Measurements from ENCODE around the gene HEMK1. TPM values are rescaled to one million over a fixed set of nuclear protein-coding genes. Genes with fewer than 3 reads are reported as not detected.

Gene HEMK1
- total RNA-seq, 1 donor from 2014 or later = 10.9 TPM

DNA sequence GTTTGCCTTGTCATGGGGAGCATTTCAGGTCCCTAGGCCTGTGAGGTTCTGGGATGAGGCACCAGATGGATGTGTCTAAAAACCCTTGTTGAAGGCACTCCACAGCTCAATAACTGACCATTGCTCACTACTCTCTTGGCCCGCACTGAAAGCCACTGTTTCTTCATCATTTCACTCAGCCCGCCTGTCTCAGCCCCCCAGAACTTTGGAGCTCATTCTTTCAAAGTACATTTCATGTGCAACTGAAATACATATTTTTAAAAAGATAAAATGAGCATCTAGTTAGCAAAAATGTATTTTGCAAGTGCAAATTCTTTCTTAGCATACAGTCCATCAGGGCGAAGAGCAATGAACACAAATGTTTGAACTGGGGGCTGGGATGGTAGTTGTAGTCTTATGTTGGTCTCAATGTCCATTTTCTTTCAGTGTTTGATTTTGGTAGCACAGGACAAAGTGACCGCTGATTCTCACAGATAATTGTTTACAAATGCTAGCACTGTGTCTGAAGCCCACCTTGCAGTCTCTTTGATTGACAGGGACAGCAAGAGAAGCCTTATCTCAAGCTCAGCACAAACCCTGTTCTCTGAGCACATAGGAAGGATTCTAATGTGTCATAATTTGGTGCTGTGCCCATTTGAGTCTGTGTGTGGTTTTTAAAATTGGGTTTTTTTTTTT is 19.6 kb downstream of the HEMK1 start:
- peaks cover 7% of the 10 kb centered on the region for H3K4me1 Mint-ChIP-seq (ENCODE audit: unreplicated experiment)
- peaks cover 7% of the 10 kb centered on the region for H3K36me3 Mint-ChIP-seq (ENCODE audit: low read depth, unreplicated experiment)
- H3K4me3 Mint-ChIP-seq (ENCODE audit: unreplicated experiment) = no peak overlapping the region
- TF ChIP-seq, protein P1, sequence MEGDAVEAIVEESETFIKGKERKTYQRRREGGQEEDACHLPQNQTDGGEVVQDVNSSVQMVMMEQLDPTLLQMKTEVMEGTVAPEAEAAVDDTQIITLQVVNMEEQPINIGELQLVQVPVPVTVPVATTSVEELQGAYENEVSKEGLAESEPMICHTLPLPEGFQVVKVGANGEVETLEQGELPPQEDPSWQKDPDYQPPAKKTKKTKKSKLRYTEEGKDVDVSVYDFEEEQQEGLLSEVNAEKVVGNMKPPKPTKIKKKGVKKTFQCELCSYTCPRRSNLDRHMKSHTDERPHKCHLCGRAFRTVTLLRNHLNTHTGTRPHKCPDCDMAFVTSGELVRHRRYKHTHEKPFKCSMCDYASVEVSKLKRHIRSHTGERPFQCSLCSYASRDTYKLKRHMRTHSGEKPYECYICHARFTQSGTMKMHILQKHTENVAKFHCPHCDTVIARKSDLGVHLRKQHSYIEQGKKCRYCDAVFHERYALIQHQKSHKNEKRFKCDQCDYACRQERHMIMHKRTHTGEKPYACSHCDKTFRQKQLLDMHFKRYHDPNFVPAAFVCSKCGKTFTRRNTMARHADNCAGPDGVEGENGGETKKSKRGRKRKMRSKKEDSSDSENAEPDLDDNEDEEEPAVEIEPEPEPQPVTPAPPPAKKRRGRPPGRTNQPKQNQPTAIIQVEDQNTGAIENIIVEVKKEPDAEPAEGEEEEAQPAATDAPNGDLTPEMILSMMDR (IDR thresholded peaks at IDR 0.05; ENCODE audit: unreplicated experiment) = no peak
- no peak overlapping the region for H3K27ac Mint-ChIP-seq (ENCODE audit: unreplicated experiment)
- H3K27me3 Mint-ChIP-seq (ENCODE audit: unreplicated experiment) = peaks cover 2% of the 10 kb centered on the region
- H3K9me3 Mint-ChIP-seq (ENCODE audit: unreplicated experiment) = no peaks in the 10 kb centered on the region
- no peak for DNase-seq (ENCODE audit: low spot score)

DNA sequence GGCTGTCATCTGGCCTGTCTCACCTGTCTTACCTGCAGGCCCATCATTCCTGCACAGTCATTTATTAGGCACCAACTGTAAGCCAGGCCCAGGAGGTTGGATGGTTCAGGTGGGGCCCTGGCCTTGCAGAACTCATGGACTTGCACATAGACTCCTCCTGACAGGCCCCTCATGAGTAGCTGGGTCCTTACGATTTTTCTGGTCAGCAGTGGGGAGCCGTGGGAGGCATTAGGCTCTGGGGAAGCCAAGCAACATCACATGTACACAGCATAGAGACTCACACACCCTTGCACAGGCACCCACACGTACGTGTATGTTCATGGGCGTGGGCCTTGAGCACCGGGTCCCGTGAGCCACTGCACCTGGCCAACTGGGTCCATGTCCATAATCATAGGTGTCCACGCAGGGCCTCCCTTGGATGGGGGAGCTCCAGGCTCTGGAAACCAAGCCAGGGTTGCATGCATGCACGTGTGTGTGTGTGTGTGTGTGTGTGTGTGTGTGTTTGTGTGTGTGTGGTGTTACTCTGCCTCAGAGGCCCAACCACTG is 21.9 kb downstream of the HEMK1 start:
- Mint-ChIP-seq H3K4me3 (ENCODE audit: unreplicated experiment) (no peak overlapping the region), H3K27me3 (ENCODE audit: unreplicated experiment) (no peaks in the 10 kb centered on the region), H3K36me3 (ENCODE audit: low read depth, unreplicated experiment) (no peaks in the 10 kb centered on the region), H3K27ac (ENCODE audit: unreplicated experiment) (no peak overlapping the region), H3K9me3 (ENCODE audit: unreplicated experiment) (no peaks in the 10 kb centered on the region), H3K4me1 (ENCODE audit: unreplicated experiment) (no peaks in the 10 kb centered on the region)
- DNase-seq (ENCODE audit: low spot score) = no peak
- TF ChIP-seq, protein P1 (IDR thresholded peaks at IDR 0.05; ENCODE audit: unreplicated experiment) = no peak

DNA sequence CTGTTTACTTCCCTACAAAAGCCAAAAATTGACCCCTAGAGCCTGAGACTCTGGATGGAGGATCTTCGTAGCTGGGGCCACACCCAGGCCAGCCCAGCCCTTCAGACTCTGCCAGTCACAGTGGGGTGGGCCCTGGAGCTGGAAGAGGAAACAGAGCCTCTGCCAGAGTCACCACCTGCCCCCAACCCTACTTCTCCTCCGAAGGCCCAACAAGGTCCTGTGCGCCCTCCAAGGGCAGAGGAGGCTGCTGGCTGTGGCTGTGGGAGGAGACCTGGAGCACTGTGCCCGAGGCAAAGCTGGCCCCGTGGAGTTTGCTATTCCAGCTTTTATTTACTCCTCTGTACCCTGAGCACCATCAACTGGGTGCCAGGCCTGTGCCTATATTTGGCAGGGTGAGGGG is 23.2 kb downstream of the HEMK1 start:
- no peak for DNase-seq (ENCODE audit: low spot score)
- H3K9me3 Mint-ChIP-seq (ENCODE audit: unreplicated experiment) = no peaks in the 10 kb centered on the region
- H3K4me3 Mint-ChIP-seq (ENCODE audit: unreplicated experiment) = no peak overlapping the region
- no peaks in the 10 kb centered on the region for H3K36me3 Mint-ChIP-seq (ENCODE audit: low read depth, unreplicated experiment)
- no peak overlapping the region for H3K27ac Mint-ChIP-seq (ENCODE audit: unreplicated experiment)
- H3K27me3 Mint-ChIP-seq (ENCODE audit: unreplicated experiment) = no peaks in the 10 kb centered on the region
- no peaks in the 10 kb centered on the region for H3K4me1 Mint-ChIP-seq (ENCODE audit: unreplicated experiment)
- TF ChIP-seq, protein P1 (IDR thresholded peaks at IDR 0.05; ENCODE audit: unreplicated experiment) = no peak

DNA sequence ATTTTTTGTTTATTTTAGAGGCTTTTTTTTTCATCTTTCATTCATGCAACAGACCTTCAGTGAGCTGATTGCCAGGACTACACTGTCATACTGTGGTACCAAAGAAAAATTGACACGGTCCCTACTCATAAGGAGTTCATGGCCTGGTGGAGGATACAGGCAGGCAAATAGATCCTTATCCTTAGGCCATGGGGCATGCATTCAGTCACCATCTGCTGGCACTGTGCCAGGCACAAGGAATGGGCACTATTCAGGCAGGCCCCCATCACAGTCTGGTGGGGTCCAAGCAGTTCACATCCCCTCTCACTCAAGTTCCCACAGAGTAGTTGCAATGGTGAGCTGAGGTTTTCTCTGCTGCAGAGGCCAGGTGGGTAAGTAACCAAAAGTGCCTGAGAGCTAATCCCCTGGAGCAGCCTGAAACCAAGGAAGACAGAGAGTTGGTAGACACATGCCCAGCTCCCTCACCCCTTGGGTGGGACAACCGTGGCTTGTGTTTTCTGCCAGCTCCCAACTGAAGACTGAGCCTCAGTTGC is 25.0 kb downstream of the HEMK1 start:
- no peak overlapping the region for H3K4me3 Mint-ChIP-seq (ENCODE audit: unreplicated experiment)
- H3K36me3 Mint-ChIP-seq (ENCODE audit: low read depth, unreplicated experiment) = no peaks in the 10 kb centered on the region
- peaks cover 3% of the 10 kb centered on the region for H3K27me3 Mint-ChIP-seq (ENCODE audit: unreplicated experiment)
- TF ChIP-seq, protein P1 (IDR thresholded peaks at IDR 0.05; ENCODE audit: unreplicated experiment) = no peak
- H3K9me3 Mint-ChIP-seq (ENCODE audit: unreplicated experiment) = no peaks in the 10 kb centered on the region
- no peaks in the 10 kb centered on the region for H3K4me1 Mint-ChIP-seq (ENCODE audit: unreplicated experiment)
- DNase-seq (ENCODE audit: low spot score) = no peak
- H3K27ac Mint-ChIP-seq (ENCODE audit: unreplicated experiment) = no peak overlapping the region

DNA sequence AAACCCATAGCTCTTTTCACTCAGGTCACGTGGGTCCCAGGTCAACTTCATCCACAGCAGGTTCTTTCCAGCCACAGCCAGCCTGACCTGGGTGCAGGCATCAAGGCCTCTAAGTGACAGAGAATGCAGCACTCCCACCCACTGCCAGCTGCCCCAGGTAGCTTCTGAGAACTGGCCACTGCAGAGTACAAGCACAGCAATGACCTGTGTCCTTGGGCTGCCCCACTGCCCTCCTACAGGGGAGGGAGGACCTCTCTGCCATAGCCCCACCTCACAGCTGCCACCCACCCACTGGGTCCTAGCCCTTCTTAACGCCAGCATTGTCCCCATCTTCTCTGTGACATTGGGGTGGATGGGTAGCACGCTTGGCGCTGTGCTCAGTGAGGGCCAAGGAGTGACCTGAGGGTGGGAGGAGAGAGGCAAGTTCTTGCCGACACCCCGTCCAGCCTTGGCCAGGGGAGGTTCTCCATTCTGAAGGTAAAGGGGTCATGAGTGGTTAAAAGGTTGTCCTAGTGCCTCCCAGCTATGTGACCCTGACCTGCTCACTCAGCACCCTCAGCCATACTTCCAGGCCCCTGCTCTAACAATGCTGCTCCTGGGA is 29.9 kb downstream of the HEMK1 start:
- Mint-ChIP-seq H3K27me3 (ENCODE audit: unreplicated experiment) (peaks cover 9% of the 10 kb centered on the region), H3K9me3 (ENCODE audit: unreplicated experiment) (no peaks in the 10 kb centered on the region), H3K27ac (ENCODE audit: unreplicated experiment) (no peak overlapping the region), H3K4me3 (ENCODE audit: unreplicated experiment) (no peak overlapping the region), H3K36me3 (ENCODE audit: low read depth, unreplicated experiment) (peaks cover 4% of the 10 kb centered on the region), H3K4me1 (ENCODE audit: unreplicated experiment) (no peaks in the 10 kb centered on the region)
- no peak for DNase-seq (ENCODE audit: low spot score)
- TF ChIP-seq, protein P1 (IDR thresholded peaks at IDR 0.05; ENCODE audit: unreplicated experiment) = no peak

All from endothelial cell (in vitro differentiated cells).